ENCODE measurements around the gene KIRREL1. TPM values are rescaled to one million over a fixed set of nuclear protein-coding genes. Genes with fewer than 3 reads are reported as not detected.

Gene KIRREL1
- total and polyA plus RNA-seq, 2 of the 13 experiments (the other 11 are each of a cell fraction or from before 2014, with no cell fraction given): 0.02 to 0.03 TPM

GRCh38 chr1:157983787-157984186, 9.7 kb upstream of the KIRREL1 start (continued):
- TF ChIP-seq ZNF160 (CRISPR knock-in tag; IDR thresholded peaks at IDR 0.05) (no peak), SNAI1 (CRISPR knock-in tag; IDR thresholded peaks at IDR 0.05; ENCODE audit: borderline replicate concordance) (no peak), ZNF136 (CRISPR knock-in tag; IDR thresholded peaks at IDR 0.05; ENCODE audit: low read depth) (no peak)
- TF ChIP-seq, protein P1, sequence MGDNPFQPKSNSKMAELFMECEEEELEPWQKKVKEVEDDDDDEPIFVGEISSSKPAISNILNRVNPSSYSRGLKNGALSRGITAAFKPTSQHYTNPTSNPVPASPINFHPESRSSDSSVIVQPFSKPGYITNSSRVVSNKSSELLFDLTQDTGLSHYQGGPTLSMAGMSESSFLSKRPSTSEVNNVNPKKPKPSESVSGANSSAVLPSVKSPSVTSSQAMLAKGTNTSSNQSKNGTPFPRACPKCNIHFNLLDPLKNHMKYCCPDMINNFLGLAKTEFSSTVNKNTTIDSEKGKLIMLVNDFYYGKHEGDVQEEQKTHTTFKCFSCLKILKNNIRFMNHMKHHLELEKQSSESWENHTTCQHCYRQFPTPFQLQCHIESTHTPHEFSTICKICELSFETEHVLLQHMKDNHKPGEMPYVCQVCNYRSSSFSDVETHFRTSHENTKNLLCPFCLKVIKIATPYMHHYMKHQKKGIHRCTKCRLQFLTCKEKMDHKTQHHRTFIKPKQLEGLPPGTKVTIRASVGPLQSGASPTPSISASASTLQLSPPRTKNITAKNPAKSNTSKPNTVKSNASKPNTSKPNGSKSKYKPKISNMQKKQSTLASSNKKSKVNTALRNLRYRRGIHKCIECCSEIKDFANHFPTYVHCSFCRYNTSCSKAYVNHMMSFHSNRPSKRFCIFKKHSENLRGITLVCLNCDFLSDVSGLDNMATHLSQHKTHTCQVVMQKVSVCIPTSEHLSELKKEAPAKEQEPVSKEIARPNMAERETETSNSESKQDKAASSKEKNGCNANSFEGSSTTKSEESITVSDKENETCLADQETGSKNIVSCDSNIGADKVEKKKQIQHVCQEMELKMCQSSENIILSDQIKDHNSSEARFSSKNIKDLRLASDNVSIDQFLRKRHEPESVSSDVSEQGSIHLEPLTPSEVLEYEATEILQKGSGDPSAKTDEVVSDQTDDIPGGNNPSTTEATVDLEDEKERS (CRISPR knock-in tag; IDR thresholded peaks at IDR 0.05): no peak
- TF ChIP-seq, protein P2, sequence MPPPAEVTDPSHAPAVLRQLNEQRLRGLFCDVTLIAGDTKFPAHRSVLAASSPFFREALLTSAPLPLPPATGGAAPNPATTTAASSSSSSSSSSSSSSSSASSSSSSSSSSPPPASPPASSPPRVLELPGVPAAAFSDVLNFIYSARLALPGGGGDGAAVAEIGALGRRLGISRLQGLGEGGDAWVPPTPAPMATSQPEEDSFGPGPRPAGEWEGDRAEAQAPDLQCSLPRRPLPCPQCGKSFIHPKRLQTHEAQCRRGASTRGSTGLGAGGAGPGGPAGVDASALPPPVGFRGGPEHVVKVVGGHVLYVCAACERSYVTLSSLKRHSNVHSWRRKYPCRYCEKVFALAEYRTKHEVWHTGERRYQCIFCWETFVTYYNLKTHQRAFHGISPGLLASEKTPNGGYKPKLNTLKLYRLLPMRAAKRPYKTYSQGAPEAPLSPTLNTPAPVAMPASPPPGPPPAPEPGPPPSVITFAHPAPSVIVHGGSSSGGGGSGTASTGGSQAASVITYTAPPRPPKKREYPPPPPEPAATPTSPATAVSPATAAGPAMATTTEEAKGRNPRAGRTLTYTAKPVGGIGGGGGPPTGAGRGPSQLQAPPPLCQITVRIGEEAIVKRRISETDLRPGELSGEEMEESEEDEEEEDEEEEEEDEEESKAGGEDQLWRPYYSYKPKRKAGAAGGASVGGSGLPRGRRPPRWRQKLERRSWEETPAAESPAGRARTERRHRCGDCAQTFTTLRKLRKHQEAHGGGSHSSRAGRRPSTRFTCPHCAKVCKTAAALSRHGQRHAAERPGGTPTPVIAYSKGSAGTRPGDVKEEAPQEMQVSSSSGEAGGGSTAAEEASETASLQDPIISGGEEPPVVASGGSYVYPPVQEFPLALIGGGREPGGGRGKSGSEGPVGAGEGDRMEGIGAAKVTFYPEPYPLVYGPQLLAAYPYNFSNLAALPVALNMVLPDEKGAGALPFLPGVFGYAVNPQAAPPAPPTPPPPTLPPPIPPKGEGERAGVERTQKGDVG (CRISPR knock-in tag; IDR thresholded peaks at IDR 0.05; ENCODE audit: borderline replicate concordance): no peak

DNA sequence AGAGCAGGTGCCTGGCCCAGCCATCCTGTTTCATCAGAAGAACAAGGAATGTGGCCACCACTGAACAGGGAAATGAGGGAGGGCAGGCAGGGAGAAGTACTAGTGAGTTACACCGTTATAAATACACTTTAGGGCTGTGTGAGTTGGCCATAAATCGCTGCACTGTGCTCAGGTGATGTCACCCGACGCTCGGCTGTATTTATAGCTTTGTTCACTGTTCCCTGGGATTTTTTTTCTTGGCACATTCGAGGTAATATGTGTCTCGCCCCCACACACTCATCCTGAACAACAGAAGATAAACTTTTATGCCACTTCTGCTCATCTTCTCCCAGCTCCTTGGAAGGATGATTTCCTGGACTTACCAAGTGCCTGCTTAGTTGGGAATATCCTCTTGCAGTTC, 9.0 kb upstream of the KIRREL1 start:
- BruUV-seq (replicated peaks): no TSS peak
- Histone ChIP-seq H3K9me3 (ENCODE audit: low read length) (no peaks in the 10 kb centered on the region), H3K27me3 (ENCODE audit: control insufficient read depth in 1 of 2, insufficient read depth in 2 of 2, low read length in 2 of 2) (no peaks in the 10 kb centered on the region; a peak in 1 of 5 replicates), H4K20me1 (ENCODE audit: insufficient read depth, low read length) (no peaks in the 10 kb centered on the region), H3K4me2 (ENCODE audit: low read depth, low read length) (no peak overlapping the region), H3K4me1 (ENCODE audit: insufficient read depth, low read length) (no peaks in the 10 kb centered on the region), H2AFZ (ENCODE audit: low read length) (no peak overlapping the region), H3K27ac (ENCODE audit: extremely low read length, insufficient read depth, low read length) (no peak overlapping the region), H3K9ac (ENCODE audit: insufficient read depth, low read depth, low read length) (no peak overlapping the region), H3K36me3 (replicated peaks in 1 of 2; ENCODE audit: control insufficient read depth in 1 of 2, insufficient read depth in 2 of 2, low read length in 2 of 2) (no peaks in the 10 kb centered on the region), H3K4me3 (replicated peaks in 1 of 3; ENCODE audit: insufficient read depth in 1 of 3, low read depth in 2 of 3, low read length in 3 of 3) (no peak overlapping the region), H3K79me2 (ENCODE audit: insufficient read depth, low read length) (no peaks in the 10 kb centered on the region)
- in situ Hi-C loops (cut with HindIII; ENCODE audit: extremely low pct_ligation_motif_present, low pct_unique_long_range_greater_than_20kb): no loop called here
- FAIRE-seq (no peak), DNase-seq (ENCODE audit: low spot score) (no peak), ATAC-seq (no peak)
- ChIA-PET CTCF (ENCODE audit: low intra/inter-chr PET ratio, low total read pairs) (no interaction called here), POLR2A (no interaction called here)
- TF ChIP-seq SP5 (CRISPR knock-in tag; IDR thresholded peaks at IDR 0.05; ENCODE audit: borderline replicate concordance, low read depth) (no peak), HNF4A (CRISPR knock-in tag; IDR thresholded peaks at IDR 0.05) (no peak), RNF219 (CRISPR knock-in tag; IDR thresholded peaks at IDR 0.05) (no peak), PBX3 (CRISPR knock-in tag; IDR thresholded peaks at IDR 0.05; ENCODE audit: borderline replicate concordance) (no peak), ZNF350 (CRISPR knock-in tag; IDR thresholded peaks at IDR 0.05; ENCODE audit: borderline replicate concordance, low read depth) (no peak), ZFP36L1 (CRISPR knock-in tag; IDR thresholded peaks at IDR 0.05) (no peak), ZNF34 (CRISPR knock-in tag; IDR thresholded peaks at IDR 0.05; ENCODE audit: borderline replicate concordance) (no peak)
- intact Hi-C loops (cut with micrococcal nuclease; ENCODE audit: unreplicated experiment): no loop called here
- WGBS (ENCODE audit: low lambda C conversion rate): 3% methylated on average over 7 of the region's 7 CpGs

All from HepG2 (cell line).